ENCODE data around the gene ZBTB5.

ZBTB5 gene

DNA sequence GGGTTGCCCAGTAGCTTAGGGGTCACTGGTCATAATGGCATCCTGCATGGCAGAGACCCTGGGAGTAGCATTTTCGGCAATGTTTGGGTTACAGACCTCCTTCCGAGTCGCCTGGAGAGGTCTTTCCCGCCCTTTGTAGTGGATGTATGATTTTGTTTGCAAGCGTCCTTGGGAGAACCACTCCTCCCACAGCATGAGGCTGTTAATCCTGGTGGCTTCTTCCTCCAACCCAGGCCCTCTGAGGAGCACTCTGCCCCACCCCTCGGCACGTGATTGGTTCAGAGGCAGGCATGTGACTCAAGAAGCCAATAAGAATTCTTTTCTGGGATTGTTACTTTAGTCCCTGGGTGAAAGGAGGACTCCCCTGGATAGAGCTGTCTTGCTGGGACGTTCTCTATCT lies 73.0 kb downstream of the ZBTB5 start:
- no peaks in the 10 kb centered on the region for H3K27me3 ChIP-seq (ENCODE audit: low read length)
- no peak overlapping the region for H3K4me2 ChIP-seq (ENCODE audit: low read depth, low read length, poor library complexity, severe bottlenecking)
- no peaks in the 10 kb centered on the region for H4K20me1 ChIP-seq (ENCODE audit: low read depth, low read length)
- H3K4me3 ChIP-seq (ENCODE audit: insufficient read depth, low read length, poor library complexity, severe bottlenecking): no peak overlapping the region
- H3K36me3 ChIP-seq (ENCODE audit: low read length): no peaks in the 10 kb centered on the region
- peak overlapping the region; percentile 95 for H3K27ac ChIP-seq (ENCODE audit: low read depth, low read length)
- no peaks in the 10 kb centered on the region for H3K9me3 ChIP-seq (ENCODE audit: insufficient read depth, low read length)
- 0 out of 2 replicates have a peak, but pooled peaks cover 4% of the 10 kb centered on the region for H3K79me2 ChIP-seq (ENCODE audit: insufficient read depth, low read length)
- no peak overlapping the region for H3K9ac ChIP-seq (ENCODE audit: low read length)
- H3K9me2 ChIP-seq (replicated peaks; ENCODE audit: insufficient read depth, low read length): no peaks in the 10 kb centered on the region
- TF ChIP-seq, protein P1, sequence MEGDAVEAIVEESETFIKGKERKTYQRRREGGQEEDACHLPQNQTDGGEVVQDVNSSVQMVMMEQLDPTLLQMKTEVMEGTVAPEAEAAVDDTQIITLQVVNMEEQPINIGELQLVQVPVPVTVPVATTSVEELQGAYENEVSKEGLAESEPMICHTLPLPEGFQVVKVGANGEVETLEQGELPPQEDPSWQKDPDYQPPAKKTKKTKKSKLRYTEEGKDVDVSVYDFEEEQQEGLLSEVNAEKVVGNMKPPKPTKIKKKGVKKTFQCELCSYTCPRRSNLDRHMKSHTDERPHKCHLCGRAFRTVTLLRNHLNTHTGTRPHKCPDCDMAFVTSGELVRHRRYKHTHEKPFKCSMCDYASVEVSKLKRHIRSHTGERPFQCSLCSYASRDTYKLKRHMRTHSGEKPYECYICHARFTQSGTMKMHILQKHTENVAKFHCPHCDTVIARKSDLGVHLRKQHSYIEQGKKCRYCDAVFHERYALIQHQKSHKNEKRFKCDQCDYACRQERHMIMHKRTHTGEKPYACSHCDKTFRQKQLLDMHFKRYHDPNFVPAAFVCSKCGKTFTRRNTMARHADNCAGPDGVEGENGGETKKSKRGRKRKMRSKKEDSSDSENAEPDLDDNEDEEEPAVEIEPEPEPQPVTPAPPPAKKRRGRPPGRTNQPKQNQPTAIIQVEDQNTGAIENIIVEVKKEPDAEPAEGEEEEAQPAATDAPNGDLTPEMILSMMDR (IDR thresholded peaks at IDR 0.05; ENCODE audit: insufficient read depth, low read length, poor library complexity, severe bottlenecking): no peak
- no peak for TF ChIP-seq EZH2phosphoT487 (conservative IDR thresholded peaks at IDR 0.05; ENCODE audit: low read length)
- no peak overlapping the region for H2AFZ ChIP-seq (ENCODE audit: low read depth, low read length, severe bottlenecking)
- peaks cover 88% of the 10 kb centered on the region for H3F3A ChIP-seq (ENCODE audit: insufficient read depth)

DNA sequence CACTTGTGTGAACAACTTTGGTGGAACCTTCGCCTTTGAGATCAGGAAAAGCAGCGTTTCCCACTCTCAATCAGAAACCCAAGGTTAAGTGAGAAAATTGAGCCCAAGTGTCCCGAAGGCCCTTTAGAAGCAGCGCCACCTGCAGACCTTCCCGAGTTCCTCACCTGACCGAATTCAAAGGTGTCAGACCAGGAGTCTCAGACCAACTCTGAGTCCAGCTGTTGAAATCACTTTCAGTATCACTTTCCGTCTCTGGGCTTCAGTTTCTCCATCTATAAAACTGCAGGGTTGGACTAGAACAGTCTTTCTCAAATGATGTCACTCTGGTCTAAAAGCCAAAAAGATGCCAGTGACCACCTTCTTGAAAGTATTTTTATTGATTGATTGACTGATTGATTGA lies 74.5 kb downstream of the ZBTB5 start:
- Histone ChIP-seq H3K27me3 (ENCODE audit: low read length) (no peaks in the 10 kb centered on the region), H3K4me2 (ENCODE audit: low read depth, low read length, poor library complexity, severe bottlenecking) (peak overlapping the region; percentile 35), H3K4me3 (ENCODE audit: insufficient read depth, low read length, poor library complexity, severe bottlenecking) (no peak overlapping the region), H3K9me2 (replicated peaks; ENCODE audit: insufficient read depth, low read length) (no peaks in the 10 kb centered on the region), H3K79me2 (ENCODE audit: insufficient read depth, low read length) (no peaks in the 10 kb centered on the region), H3K27ac (ENCODE audit: low read depth, low read length) (peak overlapping the region; percentile 95), H4K20me1 (ENCODE audit: low read depth, low read length) (no peaks in the 10 kb centered on the region), H3K36me3 (ENCODE audit: low read length) (no peaks in the 10 kb centered on the region), H3F3A (ENCODE audit: insufficient read depth) (peaks cover 86% of the 10 kb centered on the region), H2AFZ (ENCODE audit: low read depth, low read length, severe bottlenecking) (peak overlapping the region; percentile 11), H3K9me3 (ENCODE audit: insufficient read depth, low read length) (no peaks in the 10 kb centered on the region), H3K9ac (ENCODE audit: low read length) (peak overlapping the region; percentile 25)
- TF ChIP-seq, protein P1 (IDR thresholded peaks at IDR 0.05; ENCODE audit: insufficient read depth, low read length, poor library complexity, severe bottlenecking): peak; percentile 92
- TF ChIP-seq EZH2phosphoT487 (conservative IDR thresholded peaks at IDR 0.05; ENCODE audit: low read length): no peak
